ENCODE data around the gene UNC13C.

GRCh38 chr15:54035616-54036015 lies 57.4 kb downstream of the UNC13C start:
- TF ChIP-seq CTCF (conservative IDR thresholded peaks at IDR 0.05; ENCODE audit: low read length) (no peak), EZH2phosphoT487 (IDR thresholded peaks at IDR 0.05; ENCODE audit: borderline replicate concordance, low read depth, low read length) (no peak)

Data from OCI-LY7 (cell line).